GM18907 (cell line): ENCODE data around the gene PTGIS.

Source experiments
- ATAC-seq: cut with Tn5 transposase; IDR thresholded peaks from one replicate; pipeline ENCODE4 v1.9.1; 2021; ENCODE audit warnings: mild to moderate bottlenecking, moderate library complexity; ENCODE audit not compliant: unreplicated experiment

Gene PTGIS

DNA sequence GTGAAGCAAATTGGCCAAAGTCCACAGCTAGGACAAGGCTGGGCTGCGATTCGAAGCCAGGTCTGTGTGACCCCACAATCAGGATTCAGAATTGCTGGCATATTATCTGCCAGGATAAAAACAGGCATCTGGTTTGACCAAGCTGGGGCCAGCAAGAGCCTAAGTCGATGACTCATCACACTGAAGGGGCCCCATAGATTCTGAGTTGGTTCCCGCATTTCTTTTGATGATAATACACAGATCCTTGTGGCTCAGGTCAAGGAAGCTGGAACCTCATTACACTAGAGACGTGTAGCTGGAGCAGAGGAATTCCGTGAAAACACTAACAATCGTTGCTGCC lies 92.0 kb downstream of the PTGIS start:
- ATAC-seq = no peak

GRCh38 chr20:49475292-49476015 lies 92.5 kb downstream of the PTGIS start:
- ATAC-seq = no peak

DNA sequence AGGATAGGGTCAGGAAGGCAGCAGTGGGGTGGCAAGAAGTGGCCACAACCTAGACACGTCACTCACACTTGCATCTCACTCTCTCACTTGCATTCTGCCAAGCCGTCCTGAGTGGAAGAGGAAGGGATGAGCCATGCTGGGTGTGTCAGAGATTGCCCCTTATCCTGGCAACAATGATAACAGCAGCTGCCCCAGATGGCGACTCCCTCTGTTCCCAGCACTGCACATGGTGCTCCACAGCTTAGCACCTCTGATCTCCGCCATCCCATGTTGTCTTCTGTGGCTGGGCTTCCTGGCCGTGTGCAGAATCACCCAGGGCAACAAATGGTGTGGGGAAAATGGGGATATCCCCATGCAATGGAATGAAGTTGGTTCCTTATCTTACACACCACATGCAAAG lies 96.5 kb downstream of the PTGIS start:
- ATAC-seq = no peak

GRCh38 chr20:49470922-49471321 lies 97.0 kb downstream of the PTGIS start:
- ATAC-seq = no peak

GRCh38 chr20:49469060-49469459 lies 98.9 kb downstream of the PTGIS start:
- ATAC-seq = no peak

GRCh38 chr20:49468412-49468811 lies 99.5 kb downstream of the PTGIS start:
- ATAC-seq = no peak

- no peak for ATAC-seq
Observed at GRCh38 chr20:49466114-49466912, 101.6 kb downstream of the PTGIS start.

DNA sequence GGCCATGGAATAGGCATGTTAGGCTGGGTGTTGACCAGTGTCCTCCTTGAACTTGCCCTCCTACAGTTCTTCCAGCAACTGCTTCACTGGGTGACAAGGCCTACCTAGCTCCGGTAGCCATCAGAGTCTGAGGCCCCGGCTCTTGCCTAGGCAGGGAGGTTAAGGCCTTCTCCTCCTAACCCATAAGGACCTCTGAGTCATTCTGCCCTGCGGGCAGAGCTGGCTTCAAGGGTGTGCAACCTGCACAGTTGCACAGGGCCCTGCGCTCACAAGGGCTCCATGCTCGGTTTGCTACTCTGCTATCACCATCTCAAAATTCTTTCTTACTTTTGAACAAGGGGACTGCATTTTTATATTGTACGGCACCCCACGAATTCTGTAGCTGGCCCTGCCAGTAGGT lies 103.4 kb downstream of the PTGIS start:
- ATAC-seq = no peak

DNA sequence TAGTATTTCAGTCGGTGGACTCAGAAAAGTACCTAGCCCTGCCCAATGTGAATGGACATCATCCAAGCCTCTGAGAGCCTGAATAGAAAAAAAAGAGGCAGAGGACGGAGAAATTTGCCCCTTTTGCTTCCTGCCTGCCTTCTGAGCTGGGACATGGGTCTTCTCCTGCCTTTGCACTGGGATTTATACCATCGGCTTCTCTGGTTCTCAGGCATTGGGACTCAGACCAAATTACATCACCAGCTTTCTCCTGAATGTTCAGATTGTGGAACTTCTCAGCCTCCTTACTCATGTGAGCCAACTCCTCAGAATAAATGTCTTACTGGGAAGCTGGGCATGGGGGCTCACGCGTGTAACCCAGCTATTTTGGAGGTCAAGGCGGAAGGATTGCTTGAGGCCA lies 105.3 kb downstream of the PTGIS start:
- ATAC-seq = no peak

DNA sequence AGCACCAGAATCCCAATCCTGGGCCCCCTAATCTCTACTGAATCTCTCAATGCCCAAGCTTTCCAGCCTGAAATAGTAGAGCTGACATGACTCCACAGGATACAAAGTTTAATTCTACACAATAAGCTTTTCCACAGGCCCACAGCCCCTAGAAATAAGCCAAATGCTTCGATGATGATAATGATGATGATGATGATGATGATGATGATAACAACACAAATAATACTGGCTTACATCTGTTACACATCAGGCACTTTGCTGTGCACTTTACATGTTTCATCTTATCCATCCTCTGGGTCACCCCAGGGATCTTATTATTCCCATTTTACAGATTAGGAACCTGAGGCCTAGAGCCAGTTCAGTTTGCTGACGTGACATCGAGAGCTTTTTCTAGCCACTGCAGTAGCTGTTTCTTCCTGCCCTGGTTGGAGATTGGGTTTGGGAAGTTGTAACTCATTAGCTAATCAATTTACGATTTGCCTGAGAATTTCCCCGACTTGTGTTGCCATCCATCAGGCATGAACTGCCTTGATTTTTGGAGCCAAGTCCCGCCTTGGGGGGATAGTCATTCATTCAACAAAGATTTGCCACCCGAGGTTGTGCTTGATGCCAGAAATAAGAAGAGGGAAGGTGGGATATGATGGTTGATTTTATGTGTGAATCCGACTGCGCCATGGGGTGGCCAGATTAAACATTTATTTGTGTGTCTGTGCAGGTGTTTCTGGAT lies 105.9 kb downstream of the PTGIS start:
- no peak for ATAC-seq

DNA sequence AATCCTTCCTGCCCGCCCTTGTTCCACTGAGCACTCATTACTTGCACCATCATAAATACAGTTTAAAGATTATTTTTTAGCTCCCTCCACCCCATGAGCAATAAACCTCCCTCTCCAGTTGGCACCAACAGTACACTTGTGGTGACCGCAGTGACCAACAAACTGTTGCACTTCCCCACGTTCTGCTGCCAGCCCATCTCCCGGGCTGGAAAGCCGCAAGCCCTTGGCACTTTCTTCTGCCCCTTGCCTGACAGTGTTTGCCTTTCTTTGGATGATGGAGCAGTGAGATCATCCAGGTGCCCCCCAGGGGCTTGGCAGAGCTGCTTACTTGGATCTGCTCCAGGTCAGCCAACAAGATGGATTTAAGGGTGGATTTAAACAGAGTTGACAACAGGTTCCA lies 107.0 kb downstream of the PTGIS start:
- no peak for ATAC-seq

GRCh38 chr20:49460131-49460530 lies 107.8 kb downstream of the PTGIS start:
- no peak for ATAC-seq

GRCh38 chr20:49459684-49460083 lies 108.3 kb downstream of the PTGIS start:
- ATAC-seq = no peak

- ATAC-seq = no peak
Observed at GRCh38 chr20:49457444-49457843, 110.5 kb downstream of the PTGIS start.

DNA sequence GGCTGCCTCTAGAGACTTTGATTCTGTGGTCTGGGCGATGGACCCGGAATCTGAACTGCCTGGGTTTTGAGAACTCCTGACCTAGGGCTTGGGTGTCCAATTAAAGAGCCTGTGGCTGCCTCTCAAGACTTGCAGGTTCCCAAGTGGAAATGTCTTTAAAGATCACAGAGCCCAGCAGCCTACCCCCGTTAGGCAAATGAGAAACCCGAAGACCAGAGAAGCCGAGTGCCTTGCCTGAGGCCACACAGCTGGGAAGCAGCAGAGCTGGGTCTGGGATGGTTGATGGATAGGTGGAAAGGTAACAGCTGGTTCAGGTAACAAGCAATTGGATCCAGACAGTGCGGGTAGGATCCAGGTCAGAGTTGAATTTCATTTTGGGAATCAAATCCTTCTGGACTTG lies 111.3 kb downstream of the PTGIS start:
- no peak for ATAC-seq

DNA sequence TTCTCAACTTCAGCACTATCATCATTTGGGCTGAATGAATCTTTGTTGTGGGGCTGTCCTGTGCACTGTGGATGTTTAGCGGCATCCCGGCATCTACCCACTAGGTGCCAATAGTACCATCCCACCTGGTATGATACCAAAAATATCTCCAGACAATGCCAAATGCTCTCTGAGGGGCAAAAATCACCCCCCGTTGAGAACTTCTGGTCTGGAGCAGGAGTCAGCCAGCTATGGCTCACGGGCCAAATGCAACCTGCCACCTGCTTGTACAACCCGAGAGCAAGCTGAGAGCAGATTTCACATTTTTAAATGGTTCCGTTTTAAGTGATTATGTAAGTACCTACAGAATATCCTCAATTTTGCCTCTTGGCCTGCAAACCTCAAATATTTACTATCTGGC lies 112.2 kb downstream of the PTGIS start:
- no peak for ATAC-seq
